LNCaP clone FGC (cell line): ENCODE measurements around the gene STK17A.
"Not testable (repeated sequence)": the region's sequence is repeated elsewhere in the genome, so short reads cannot be mapped to it uniquely, and the experiment has no call there.

Experiments
- DNase-seq: peaks from one replicate; pipeline ENCODE4 v3.0.0-alpha.2; 2011; ENCODE audit warnings: low read depth
- H3K4me3 ChIP-seq: 2 replicates; pipeline ENCODE4 v1.5.1; 2011; ENCODE audit warnings: mild to moderate bottlenecking, low read depth, low read length, control low read depth
- TF ChIP-seq, protein P1 (sequence below): IDR thresholded peaks from 2 replicates; pipeline ENCODE4 v1.5.1; 2012; ENCODE audit warnings: mild to moderate bottlenecking; ENCODE audit not compliant: control insufficient read depth, insufficient read depth; ENCODE audit errors: extremely low read depth

STK17A gene

DNA sequence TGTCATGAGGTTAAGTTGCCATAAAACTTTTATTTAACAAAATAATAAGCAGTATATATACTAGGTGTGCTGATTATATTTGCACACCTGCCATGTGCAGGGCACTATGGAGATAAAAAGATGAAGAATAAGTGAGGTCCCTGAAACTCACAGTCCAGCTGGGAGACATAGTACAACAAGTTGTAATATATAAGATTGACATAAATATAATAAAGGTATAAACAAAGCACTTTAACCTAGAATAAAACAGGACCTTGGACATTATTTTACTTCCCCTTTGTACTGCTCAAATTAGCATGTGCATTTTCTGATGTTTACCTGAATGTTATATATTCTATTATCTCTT lies 6.2 kb downstream of the STK17A start:
- no peak overlapping the region for H3K4me3 ChIP-seq
- no peak for DNase-seq
- TF ChIP-seq, protein P1, sequence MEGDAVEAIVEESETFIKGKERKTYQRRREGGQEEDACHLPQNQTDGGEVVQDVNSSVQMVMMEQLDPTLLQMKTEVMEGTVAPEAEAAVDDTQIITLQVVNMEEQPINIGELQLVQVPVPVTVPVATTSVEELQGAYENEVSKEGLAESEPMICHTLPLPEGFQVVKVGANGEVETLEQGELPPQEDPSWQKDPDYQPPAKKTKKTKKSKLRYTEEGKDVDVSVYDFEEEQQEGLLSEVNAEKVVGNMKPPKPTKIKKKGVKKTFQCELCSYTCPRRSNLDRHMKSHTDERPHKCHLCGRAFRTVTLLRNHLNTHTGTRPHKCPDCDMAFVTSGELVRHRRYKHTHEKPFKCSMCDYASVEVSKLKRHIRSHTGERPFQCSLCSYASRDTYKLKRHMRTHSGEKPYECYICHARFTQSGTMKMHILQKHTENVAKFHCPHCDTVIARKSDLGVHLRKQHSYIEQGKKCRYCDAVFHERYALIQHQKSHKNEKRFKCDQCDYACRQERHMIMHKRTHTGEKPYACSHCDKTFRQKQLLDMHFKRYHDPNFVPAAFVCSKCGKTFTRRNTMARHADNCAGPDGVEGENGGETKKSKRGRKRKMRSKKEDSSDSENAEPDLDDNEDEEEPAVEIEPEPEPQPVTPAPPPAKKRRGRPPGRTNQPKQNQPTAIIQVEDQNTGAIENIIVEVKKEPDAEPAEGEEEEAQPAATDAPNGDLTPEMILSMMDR, result no peak

DNA sequence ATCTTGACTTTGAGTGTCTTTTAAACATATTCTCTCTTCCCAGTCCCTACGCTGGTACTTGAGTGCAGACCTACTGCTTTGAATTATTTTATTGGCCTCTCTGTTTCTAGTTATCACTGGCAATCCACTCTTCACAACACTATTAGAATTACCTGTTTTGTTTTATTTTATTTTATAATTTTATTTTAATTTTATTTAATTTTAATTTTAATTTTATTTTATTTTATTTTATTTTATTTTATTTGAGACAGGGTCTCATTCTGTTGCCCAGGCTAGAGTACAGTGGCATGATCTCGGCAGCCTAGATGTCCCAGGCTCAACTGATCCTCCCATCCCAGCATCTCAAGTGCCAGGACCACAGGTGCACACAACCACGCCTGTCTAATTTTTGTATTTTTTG lies 6.8 kb downstream of the STK17A start:
- H3K4me3 ChIP-seq, result no peak overlapping the region
- TF ChIP-seq, protein P1, result no peak
- no peak for DNase-seq

DNA sequence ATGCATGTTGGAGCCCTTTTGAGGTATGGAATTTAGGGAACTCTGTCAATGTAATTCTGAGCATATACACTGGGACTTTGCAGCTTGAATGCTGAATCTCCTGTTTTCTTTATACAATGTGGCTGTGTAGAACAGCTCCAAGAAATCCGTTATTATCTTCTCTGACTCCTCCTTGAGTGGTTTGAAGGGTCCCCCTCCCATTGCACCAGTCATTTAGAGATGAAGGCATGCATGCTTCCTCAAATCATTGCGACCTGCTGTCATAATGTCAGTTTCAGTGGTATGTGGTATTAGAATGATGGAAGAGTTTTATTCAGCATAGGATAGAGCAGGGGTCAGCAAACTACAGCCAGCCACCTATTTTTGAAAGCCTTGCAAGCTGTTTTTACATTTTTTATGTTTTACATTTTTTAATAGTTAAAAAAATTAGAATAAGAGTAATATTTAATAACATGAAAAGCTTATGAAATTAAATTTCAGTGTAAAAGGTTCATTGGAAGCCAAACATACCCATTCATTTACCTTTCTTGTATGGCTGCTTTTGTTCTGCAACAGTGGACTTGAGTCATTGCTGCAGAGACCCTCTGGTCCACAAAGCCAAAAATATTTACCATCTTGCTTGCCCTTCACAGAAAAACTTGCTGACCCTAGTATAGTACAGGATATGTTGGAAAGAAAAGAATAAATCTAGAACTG lies 8.1 kb downstream of the STK17A start:
- TF ChIP-seq, protein P1, result no peak
- no peak for DNase-seq
- no peak overlapping the region for H3K4me3 ChIP-seq

DNA sequence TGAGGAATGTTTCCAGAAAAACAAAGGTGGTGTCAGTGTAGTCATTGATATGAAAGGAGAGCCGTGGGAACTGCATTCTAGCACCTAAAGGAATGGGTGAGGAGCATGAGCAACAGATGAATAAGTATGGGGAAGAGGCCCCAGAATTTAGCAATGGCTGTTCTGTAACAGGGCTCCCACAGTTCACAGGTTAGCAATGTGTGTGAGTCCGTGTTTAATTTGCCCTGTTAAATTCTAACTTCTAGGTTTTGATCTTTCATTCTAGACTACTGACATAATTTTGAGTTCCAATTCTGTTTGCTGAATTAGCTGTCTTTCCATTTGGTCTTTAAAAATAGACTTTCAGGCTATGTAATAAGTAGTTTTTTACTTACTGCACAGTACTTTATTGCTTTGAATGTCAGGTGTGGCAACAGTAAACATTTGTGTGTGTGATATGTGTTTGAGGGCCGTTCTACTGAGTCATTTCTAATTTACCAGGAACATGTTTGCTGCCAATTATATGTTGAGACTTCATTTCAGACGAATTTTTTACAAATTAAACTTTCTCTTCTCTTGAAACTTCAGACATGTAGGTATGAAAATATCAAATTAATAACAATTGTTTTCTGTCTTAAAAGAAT lies 8.8 kb downstream of the STK17A start:
- no peak for DNase-seq
- TF ChIP-seq, protein P1, result no peak
- H3K4me3 ChIP-seq, result no peak overlapping the region

DNA sequence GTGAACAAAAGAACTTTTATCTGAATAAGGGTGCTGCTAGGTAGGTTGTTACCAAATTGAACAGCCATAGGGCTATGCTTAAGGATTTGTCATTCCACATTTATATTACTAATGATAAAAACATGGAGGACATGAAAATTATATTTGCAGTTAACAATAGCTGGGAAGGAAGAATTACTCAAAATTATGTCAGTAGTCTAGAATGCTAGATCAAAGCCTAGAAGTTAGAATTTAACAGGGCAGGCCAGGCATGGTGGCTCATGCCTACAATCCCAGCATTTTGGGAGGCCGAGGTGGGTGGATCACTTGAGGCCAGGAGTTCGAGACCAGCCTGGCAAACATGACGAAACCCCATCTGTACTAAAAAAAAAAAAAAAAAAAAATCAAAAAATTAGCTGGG lies 9.4 kb downstream of the STK17A start:
- no peak overlapping the region for H3K4me3 ChIP-seq

DNA sequence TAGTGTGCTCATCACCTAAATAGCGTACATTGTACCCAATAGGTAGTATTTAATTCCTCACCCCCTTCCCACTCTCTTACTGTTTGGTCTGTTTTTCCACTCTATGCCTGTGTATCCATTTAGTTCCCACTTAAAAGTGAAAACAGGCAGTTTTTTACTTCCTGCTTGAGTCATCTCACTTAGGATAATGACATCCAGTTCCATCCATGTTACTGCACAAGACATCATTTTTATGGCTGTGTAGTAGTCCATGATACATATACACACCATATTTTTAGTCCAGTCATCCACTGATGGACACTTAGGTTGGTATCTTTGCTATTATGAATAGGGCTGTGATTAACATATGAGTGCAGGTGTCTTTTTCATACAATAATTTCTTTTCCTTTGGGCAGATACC lies 10.1 kb downstream of the STK17A start:
- TF ChIP-seq, protein P1, result no peak
- H3K4me3 ChIP-seq, result no peak overlapping the region
- no peak for DNase-seq

More for the DNA sequence above, 9.4 kb downstream of the STK17A start:
- no peak for DNase-seq
- TF ChIP-seq, protein P1, result no peak

DNA sequence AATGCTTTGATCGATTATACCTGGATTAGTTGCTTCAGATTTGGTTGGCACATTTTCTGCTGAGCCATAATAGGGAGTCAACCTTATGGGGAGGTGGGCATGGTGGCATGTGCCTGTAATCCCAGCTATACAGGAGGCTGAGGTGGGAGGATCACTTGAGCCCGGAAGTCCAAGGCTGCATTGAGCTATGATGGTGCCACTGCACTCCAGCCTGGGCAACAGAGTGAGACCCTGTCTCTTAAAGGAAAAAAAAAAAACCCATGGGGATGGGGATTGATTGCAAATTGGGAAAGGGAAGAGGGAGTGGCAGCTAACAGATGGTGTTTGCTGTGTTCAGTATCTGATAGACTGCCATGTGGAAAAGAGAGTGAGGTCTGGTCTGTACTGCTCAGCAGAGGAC lies 11.1 kb downstream of the STK17A start:
- TF ChIP-seq, protein P1, result no peak
- no peak for DNase-seq
- H3K4me3 ChIP-seq, result no peak overlapping the region

DNA sequence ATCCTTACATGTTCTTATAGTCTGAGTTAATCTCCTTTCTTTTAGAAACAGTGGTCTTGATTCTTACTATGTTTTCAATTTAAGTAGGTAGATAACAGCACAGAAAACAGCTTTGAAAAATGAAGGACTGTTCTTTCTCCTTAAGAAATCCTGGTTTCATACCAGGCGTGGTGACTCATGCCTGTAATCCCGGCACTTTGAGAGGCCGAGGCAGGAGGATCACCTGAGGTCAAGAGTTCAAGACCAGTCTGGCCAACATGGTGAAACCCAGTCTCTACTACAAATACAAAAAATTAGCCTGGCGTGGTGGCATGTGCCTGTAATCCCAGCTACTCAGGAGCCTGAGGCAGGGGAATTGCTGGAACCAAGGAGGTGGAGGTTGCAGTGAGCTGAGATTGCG lies 13.5 kb downstream of the STK17A start:
- not testable (repeated sequence) for DNase-seq, H3K4me3 ChIP-seq
